ENCODE measurements around the gene MBNL3.

Gene MBNL3

GRCh38 chrX:132501606-132502005 lies 12.8 kb upstream of the MBNL3 start:
- H3K27me3 ChIP-seq (ENCODE audit: control insufficient read depth, insufficient read depth, low read length), result no peaks in the 10 kb centered on the region
- no peaks in the 10 kb centered on the region; the same call in 1 of the 2 replicates for H3K4me1 ChIP-seq (ENCODE audit: control insufficient read depth, insufficient read depth, low read length)
- H3K4me3 ChIP-seq (ENCODE audit: low read length), result no peak overlapping the region
- no peak overlapping the region for H3K27ac ChIP-seq (ENCODE audit: low read length)
- H3K36me3 ChIP-seq (ENCODE audit: control insufficient read depth, insufficient read depth, low read length), result no peaks in the 10 kb centered on the region
- no peak for DNase-seq (ENCODE audit: low read depth, low spot score)
- WGBS (ENCODE audit: insufficient coverage, insufficient read length), result no CpG with 5 or more reads among the region's 2 CpGs
- no peaks in the 10 kb centered on the region for H3K9me3 ChIP-seq (ENCODE audit: control insufficient read depth, insufficient read depth, low read length)

GRCh38 chrX:132497432-132497831 lies 8.6 kb upstream of the MBNL3 start:
- Histone ChIP-seq H3K4me3 (ENCODE audit: low read length) (no peak overlapping the region), H3K27me3 (ENCODE audit: control insufficient read depth, insufficient read depth, low read length) (no peaks in the 10 kb centered on the region), H3K36me3 (ENCODE audit: control insufficient read depth, insufficient read depth, low read length) (no peaks in the 10 kb centered on the region), H3K27ac (ENCODE audit: low read length) (no peak overlapping the region), H3K4me1 (ENCODE audit: control insufficient read depth, insufficient read depth, low read length) (no peaks in the 10 kb centered on the region), H3K9me3 (ENCODE audit: control insufficient read depth, insufficient read depth, low read length) (no peaks in the 10 kb centered on the region)
- WGBS (ENCODE audit: insufficient coverage, insufficient read length), result no CpG with 5 or more reads among the region's 2 CpGs
- no peak for DNase-seq (ENCODE audit: low read depth, low spot score)

- no peaks in the 10 kb centered on the region for H3K36me3 ChIP-seq (ENCODE audit: control insufficient read depth, insufficient read depth, low read length)
- H3K27ac ChIP-seq (ENCODE audit: low read length), result no peak overlapping the region
- no peak for DNase-seq (ENCODE audit: low read depth, low spot score)
- no peaks in the 10 kb centered on the region for H3K27me3 ChIP-seq (ENCODE audit: control insufficient read depth, insufficient read depth, low read length)
- H3K4me1 ChIP-seq (ENCODE audit: control insufficient read depth, insufficient read depth, low read length), result no peaks in the 10 kb centered on the region
- H3K4me3 ChIP-seq (ENCODE audit: low read length), result no peak overlapping the region
- WGBS (ENCODE audit: insufficient coverage, insufficient read length), result no CpG with 5 or more reads among the region's 1 CpG
- no peaks in the 10 kb centered on the region for H3K9me3 ChIP-seq (ENCODE audit: control insufficient read depth, insufficient read depth, low read length)
These were observed 4.3 kb upstream of the MBNL3 start for GRCh38 chrX:132493095-132493494.

- H3K9me3 ChIP-seq (ENCODE audit: control insufficient read depth, insufficient read depth, low read length), result no peaks in the 10 kb centered on the region
- no peak overlapping the region for H3K4me3 ChIP-seq (ENCODE audit: low read length)
- no CpG with 5 or more reads among the region's 3 CpGs for WGBS (ENCODE audit: insufficient coverage, insufficient read length)
- H3K36me3 ChIP-seq (ENCODE audit: control insufficient read depth, insufficient read depth, low read length), result no peaks in the 10 kb centered on the region
- H3K4me1 ChIP-seq (ENCODE audit: control insufficient read depth, insufficient read depth, low read length), result no peaks in the 10 kb centered on the region
- H3K27me3 ChIP-seq (ENCODE audit: control insufficient read depth, insufficient read depth, low read length), result no peaks in the 10 kb centered on the region
- DNase-seq (ENCODE audit: low read depth, low spot score), result no peak
- H3K27ac ChIP-seq (ENCODE audit: low read length), result no peak overlapping the region
These were observed 2.4 kb upstream of the MBNL3 start for GRCh38 chrX:132491191-132491590.

GRCh38 chrX:132489578-132490419 lies 961 bp upstream of the MBNL3 start:
- no peaks in the 10 kb centered on the region for H3K9me3 ChIP-seq (ENCODE audit: control insufficient read depth, insufficient read depth, low read length)
- no peaks in the 10 kb centered on the region for H3K4me1 ChIP-seq (ENCODE audit: control insufficient read depth, insufficient read depth, low read length)
- H3K4me3 ChIP-seq (ENCODE audit: low read length), result peak overlapping the region; percentile 48; the same call in 1 of the 2 replicates
- WGBS (ENCODE audit: insufficient coverage, insufficient read length), result no CpG with 5 or more reads among the region's 86 CpGs
- no peak overlapping the region for H3K27ac ChIP-seq (ENCODE audit: low read length)
- no peaks in the 10 kb centered on the region for H3K27me3 ChIP-seq (ENCODE audit: control insufficient read depth, insufficient read depth, low read length)
- H3K36me3 ChIP-seq (ENCODE audit: control insufficient read depth, insufficient read depth, low read length), result no peaks in the 10 kb centered on the region
- DNase-seq (ENCODE audit: low read depth, low spot score), result no peak

- WGBS (ENCODE audit: insufficient coverage, insufficient read length), result no CpG with 5 or more reads among the region's 8 CpGs
- H3K36me3 ChIP-seq (ENCODE audit: control insufficient read depth, insufficient read depth, low read length), result no peaks in the 10 kb centered on the region
- H3K4me1 ChIP-seq (ENCODE audit: control insufficient read depth, insufficient read depth, low read length), result no peaks in the 10 kb centered on the region
- DNase-seq (ENCODE audit: low read depth, low spot score), result no peak
- no peaks in the 10 kb centered on the region for H3K9me3 ChIP-seq (ENCODE audit: control insufficient read depth, insufficient read depth, low read length)
- no peak overlapping the region for H3K4me3 ChIP-seq (ENCODE audit: low read length)
- H3K27me3 ChIP-seq (ENCODE audit: control insufficient read depth, insufficient read depth, low read length), result no peaks in the 10 kb centered on the region
- H3K27ac ChIP-seq (ENCODE audit: low read length), result no peak overlapping the region
These were observed 595 bp downstream of the MBNL3 start for GRCh38 chrX:132488180-132488705.

GRCh38 chrX:132486599-132487178 lies 2.1 kb downstream of the MBNL3 start:
- WGBS (ENCODE audit: insufficient coverage, insufficient read length), result no CpG with 5 or more reads among the region's 2 CpGs
- no peak for DNase-seq (ENCODE audit: low read depth, low spot score)
- H3K27ac ChIP-seq (ENCODE audit: low read length), result no peak overlapping the region

GRCh38 chrX:132483951-132484350 lies 4.9 kb downstream of the MBNL3 start:
- DNase-seq (ENCODE audit: low read depth, low spot score), result no peak
- H3K9me3 ChIP-seq (ENCODE audit: control insufficient read depth, insufficient read depth, low read length), result no peaks in the 10 kb centered on the region
- H3K4me1 ChIP-seq (ENCODE audit: control insufficient read depth, insufficient read depth, low read length), result no peaks in the 10 kb centered on the region; the same call in 1 of the 2 replicates
- H3K27ac ChIP-seq (ENCODE audit: low read length), result no peak overlapping the region
- H3K36me3 ChIP-seq (ENCODE audit: control insufficient read depth, insufficient read depth, low read length), result no peaks in the 10 kb centered on the region
- WGBS (ENCODE audit: insufficient coverage, insufficient read length), result no CpG with 5 or more reads among the region's 2 CpGs
- no peak overlapping the region for H3K4me3 ChIP-seq (ENCODE audit: low read length)
- no peaks in the 10 kb centered on the region for H3K27me3 ChIP-seq (ENCODE audit: control insufficient read depth, insufficient read depth, low read length)

More at GRCh38 chrX:132486599-132487178, 2.1 kb downstream of the MBNL3 start:
- H3K27me3 ChIP-seq (ENCODE audit: control insufficient read depth, insufficient read depth, low read length), result no peaks in the 10 kb centered on the region
- H3K4me1 ChIP-seq (ENCODE audit: control insufficient read depth, insufficient read depth, low read length), result no peaks in the 10 kb centered on the region; the same call in 1 of the 2 replicates
- no peaks in the 10 kb centered on the region for H3K36me3 ChIP-seq (ENCODE audit: control insufficient read depth, insufficient read depth, low read length)
- no peaks in the 10 kb centered on the region for H3K9me3 ChIP-seq (ENCODE audit: control insufficient read depth, insufficient read depth, low read length)
- no peak overlapping the region for H3K4me3 ChIP-seq (ENCODE audit: low read length)

GRCh38 chrX:132483488-132483887 lies 5.3 kb downstream of the MBNL3 start:
- H3K9me3 ChIP-seq (ENCODE audit: control insufficient read depth, insufficient read depth, low read length), result no peaks in the 10 kb centered on the region
- H3K4me3 ChIP-seq (ENCODE audit: low read length), result no peak overlapping the region
- no peak overlapping the region for H3K27ac ChIP-seq (ENCODE audit: low read length)
- no peaks in the 10 kb centered on the region for H3K36me3 ChIP-seq (ENCODE audit: control insufficient read depth, insufficient read depth, low read length)
- no peaks in the 10 kb centered on the region for H3K27me3 ChIP-seq (ENCODE audit: control insufficient read depth, insufficient read depth, low read length)
- no peaks in the 10 kb centered on the region; the same call in 1 of the 2 replicates for H3K4me1 ChIP-seq (ENCODE audit: control insufficient read depth, insufficient read depth, low read length)
- no CpG with 5 or more reads among the region's 2 CpGs for WGBS (ENCODE audit: insufficient coverage, insufficient read length)
- no peak for DNase-seq (ENCODE audit: low read depth, low spot score)

- no CpG with 5 or more reads among the region's 4 CpGs for whole genome bisulfite sequencing (ENCODE audit: insufficient coverage, insufficient read length)
- H3K4me1 ChIP-seq (ENCODE audit: control insufficient read depth, insufficient read depth, low read length), result no peaks in the 10 kb centered on the region; the same call in 1 of the 2 replicates
- H3K36me3 ChIP-seq (ENCODE audit: control insufficient read depth, insufficient read depth, low read length), result no peaks in the 10 kb centered on the region
- no peaks in the 10 kb centered on the region for H3K27me3 ChIP-seq (ENCODE audit: control insufficient read depth, insufficient read depth, low read length)
- H3K27ac ChIP-seq (ENCODE audit: low read length), result no peak overlapping the region
- DNase-seq (ENCODE audit: low read depth, low spot score), result no peak
- no peak overlapping the region for H3K4me3 ChIP-seq (ENCODE audit: low read length)
- no peaks in the 10 kb centered on the region for H3K9me3 ChIP-seq (ENCODE audit: control insufficient read depth, insufficient read depth, low read length)
These were observed 6.2 kb downstream of the MBNL3 start for GRCh38 chrX:132482632-132483031.

All from iPS DF 6.9 (cell line).